GM19351 (cell line): Measurements from ENCODE around the gene RXFP1.

Source experiments
- ATAC-seq: cut with Tn5 transposase; IDR thresholded peaks from one replicate; pipeline ENCODE4 v1.9.1; 2021; ENCODE audit warnings: mild to moderate bottlenecking, moderate library complexity; ENCODE audit not compliant: unreplicated experiment

RXFP1 gene

DNA sequence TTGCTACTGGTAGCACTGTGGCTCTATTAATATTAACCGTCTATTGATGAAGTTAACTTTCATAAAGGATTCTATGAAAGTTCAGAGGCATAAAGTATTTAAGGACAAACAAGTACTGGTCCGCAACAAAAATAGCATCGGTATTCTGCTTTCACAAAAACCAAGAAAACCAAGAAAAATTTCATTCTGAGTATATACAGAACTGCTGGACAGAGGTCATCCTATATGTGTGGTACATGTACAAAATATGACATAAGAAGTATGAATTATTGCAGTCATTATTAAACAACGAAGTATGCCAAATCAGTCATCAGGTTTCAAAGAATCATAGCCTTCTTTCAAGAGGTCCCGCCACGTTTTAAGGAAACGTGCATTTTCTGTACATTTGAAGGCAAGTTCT is 147.6 kb downstream of the RXFP1 start:
- ATAC-seq = no peak

- peak; percentile 26 for ATAC-seq
These were observed 149.4 kb downstream of the RXFP1 start for GRCh38 chr4:158670975-158671664.

- ATAC-seq = no peak
These were observed 149.9 kb downstream of the RXFP1 start, which contains the start of gene C4orf46 for GRCh38 chr4:158671665-158671914. Gene C4orf46, minus strand, starts transcription at chr4:158671887. Its CDS starts 86 bp downstream, at chr4:158671801.

GRCh38 chr4:158671915-158672806 is 150.5 kb downstream of the RXFP1 start, which contains the start of gene ETFDH:
Gene ETFDH, plus strand, starts transcription at chr4:158672296. Its CDS starts 161 bp downstream, at chr4:158672457.
- peak; percentile 77 for ATAC-seq

DNA sequence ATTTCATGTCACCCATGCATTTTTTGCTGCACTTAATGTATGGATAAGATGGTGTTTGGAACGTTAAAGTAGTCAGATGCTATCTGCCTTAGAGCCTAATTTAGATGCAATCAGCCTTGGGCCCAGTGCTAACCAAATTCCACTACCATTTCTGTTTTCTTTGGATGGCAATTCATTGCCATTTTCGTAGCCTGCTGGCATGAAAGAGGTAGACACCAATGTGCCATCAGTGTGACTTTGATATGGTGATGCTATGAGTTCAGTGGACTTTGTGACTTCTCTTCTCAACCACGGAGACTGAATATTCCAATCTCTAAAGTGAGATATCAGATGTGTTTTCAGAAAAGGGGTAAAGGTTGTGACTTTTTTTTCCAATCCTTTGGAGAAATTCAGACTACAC is 152.0 kb downstream of the RXFP1 start:
- ATAC-seq = no peak

GRCh38 chr4:158676076-158676475 is 154.4 kb downstream of the RXFP1 start:
- ATAC-seq = no peak

DNA sequence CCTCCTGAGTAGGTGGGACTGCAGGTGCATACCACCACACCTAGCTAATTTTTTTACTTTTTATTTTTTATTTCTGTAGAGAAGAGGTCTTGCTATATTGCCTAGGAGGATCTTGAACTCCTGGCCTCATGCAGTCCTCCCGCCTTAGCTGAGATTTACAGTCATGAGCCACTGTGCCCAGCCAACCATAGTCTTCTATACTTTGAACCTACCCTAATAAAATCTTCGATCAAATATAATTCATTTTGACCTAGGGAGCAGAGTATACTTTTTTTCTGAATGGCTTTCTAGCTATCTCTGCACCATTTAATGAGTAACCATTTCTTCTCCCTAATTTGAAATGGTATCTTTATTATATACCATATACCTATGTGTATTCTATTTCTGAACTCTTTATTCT is 157.1 kb downstream of the RXFP1 start:
- no peak for ATAC-seq

DNA sequence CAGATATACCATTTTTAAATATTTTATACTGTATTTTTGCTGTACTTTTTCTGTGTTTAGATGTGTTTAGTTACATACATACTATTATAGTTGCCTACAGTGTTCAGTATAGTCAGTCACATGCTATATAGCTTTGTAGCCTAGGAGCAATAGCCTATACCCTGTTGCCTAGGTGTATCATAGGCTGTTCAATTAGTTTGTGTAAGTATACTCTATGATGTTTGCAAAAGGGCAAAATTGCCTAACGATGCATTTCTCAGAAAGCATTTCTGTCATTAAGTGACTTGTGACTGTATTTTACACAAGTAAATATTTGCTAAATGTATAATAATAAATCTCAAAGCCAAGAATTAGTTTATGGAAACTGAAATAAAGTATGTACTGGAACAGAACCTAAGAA is 159.9 kb downstream of the RXFP1 start:
- no peak for ATAC-seq

DNA sequence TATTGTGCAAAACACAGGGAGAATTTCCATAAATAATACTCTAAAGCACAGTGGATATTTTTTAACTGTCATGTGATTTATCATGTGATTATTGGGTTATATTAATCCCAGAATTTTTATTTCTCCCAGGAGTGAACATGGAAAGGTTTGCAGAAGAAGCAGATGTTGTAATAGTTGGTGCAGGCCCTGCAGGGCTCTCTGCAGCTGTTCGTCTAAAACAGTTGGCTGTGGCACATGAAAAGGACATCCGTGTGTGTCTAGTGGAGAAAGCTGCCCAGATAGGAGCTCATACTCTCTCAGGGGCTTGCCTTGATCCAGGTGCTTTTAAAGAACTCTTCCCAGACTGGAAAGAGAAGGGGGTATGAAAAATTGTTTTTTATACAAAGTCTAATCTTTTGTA is 160.4 kb downstream of the RXFP1 start:
- ATAC-seq = no peak

GRCh38 chr4:158688813-158689212 is 167.1 kb downstream of the RXFP1 start:
- ATAC-seq = no peak
